IMR-90 (cell line): ENCODE results near the gene OPCML. TPM values are rescaled to one million over a fixed set of nuclear protein-coding genes. Genes with fewer than 3 reads are reported as not detected.

Source experiments
- ATAC-seq: fragments of 200-7000 bp; cut with Tn5 transposase; 2 replicates; pipeline ENCODE4 v1.9.1; 2020; ENCODE audit warnings: low read depth, mild to moderate bottlenecking, moderate library complexity
- BruUV-seq: library from RNA; stranded (reverse); fragments of 400-500 nt; replicated peaks from 2 replicates; lab custom pipeline; 2021; lab: Mats Ljungman, UMichigan
- CTCF ChIA-PET: fragments of 300-600 bp; formaldehyde crosslinking; extraction: SDS; loops from one replicate; lab custom pipeline; 2021; ENCODE audit warnings: antibody characterized with exemption; lab: Yijun Ruan, JAX
- POLR2A ChIA-PET: fragments of 300-600 bp; sonication (Branson Sonifier 250); formaldehyde crosslinking; loops from one replicate; lab custom pipeline; 2022; ENCODE audit warnings: antibody characterized with exemption; ENCODE audit not compliant: unreplicated experiment; lab: Charles Lee
- DNase-seq: peaks from one replicate; pipeline ENCODE4 v3.0.0; 2013
- H2AFZ ChIP-seq: replicated peaks from 2 replicates; pipeline ENCODE3; 2013; ENCODE audit warnings: low read length, mild to moderate bottlenecking; ENCODE audit not compliant: poor library complexity
- H2AK5ac ChIP-seq: 2 replicates; pipeline ENCODE4 v1.6.1; 2013; ENCODE audit warnings: low read depth, low read length, inconsistent platforms
- H2AK9ac ChIP-seq: replicated peaks from 2 replicates; pipeline ENCODE3; 2013; ENCODE audit warnings: mild to moderate bottlenecking, low read depth, low read length, moderate library complexity; ENCODE audit not compliant: poor library complexity
- H2BK120ac ChIP-seq: 2 replicates; pipeline ENCODE4 v1.6.1; 2013; ENCODE audit warnings: low read depth, low read length, inconsistent platforms
- H2BK15ac ChIP-seq: 3 replicates; pipeline ENCODE4 v1.6.1; 2013; ENCODE audit warnings: low read depth, low read length, inconsistent platforms
- H2BK20ac ChIP-seq: 2 replicates; pipeline ENCODE4 v1.6.1; 2013; ENCODE audit warnings: low read depth, mild to moderate bottlenecking, inconsistent platforms, low read length, moderate library complexity
- H2BK5ac ChIP-seq: 2 replicates; pipeline ENCODE4 v1.6.1; 2013; ENCODE audit warnings: mild to moderate bottlenecking, low read depth, low read length, inconsistent platforms; ENCODE audit not compliant: poor library complexity, severe bottlenecking
- H3K14ac ChIP-seq: replicated peaks from 2 replicates; pipeline ENCODE4 v1.6.1; 2013; ENCODE audit warnings: low read depth, low read length, inconsistent platforms
- H3K18ac ChIP-seq: 2 replicates; pipeline ENCODE4 v1.6.1; 2013; ENCODE audit warnings: low read depth, low read length, control low read depth
- H3K23ac ChIP-seq: 2 replicates; pipeline ENCODE4 v1.6.1; 2013; ENCODE audit warnings: low read depth, low read length, inconsistent platforms
- H3K27ac ChIP-seq: 2 replicates; pipeline ENCODE4 v1.5.1; 2013; ENCODE audit warnings: mild to moderate bottlenecking, control low read depth, low read length; ENCODE audit not compliant: insufficient read depth
- H3K27me3 ChIP-seq: 2 replicates; pipeline ENCODE4 v1.6.1; 2013; ENCODE audit warnings: low read length; ENCODE audit not compliant: control insufficient read depth, insufficient read depth
- H3K36me3 ChIP-seq: 2 replicates; pipeline ENCODE4 v1.6.1; 2013; ENCODE audit warnings: low read length, mixed read lengths; ENCODE audit not compliant: control insufficient read depth, insufficient read depth
- H3K4ac ChIP-seq: 2 replicates; pipeline ENCODE4 v1.6.1; 2013; ENCODE audit warnings: low read depth, low read length, inconsistent platforms
- H3K4me1 ChIP-seq: 2 replicates; pipeline ENCODE4 v1.6.1; 2013; ENCODE audit warnings: low read length, mixed read lengths; ENCODE audit not compliant: control insufficient read depth, insufficient read depth
- H3K4me2 ChIP-seq: 2 replicates; pipeline ENCODE4 v1.6.1; 2013; ENCODE audit warnings: low read depth, mild to moderate bottlenecking, control low read depth, low read length, moderate library complexity
- H3K4me3 ChIP-seq: 2 replicates; pipeline ENCODE4 v1.5.1; 2013; ENCODE audit warnings: low read depth, mild to moderate bottlenecking, control low read depth, low read length, moderate library complexity; ENCODE audit not compliant: insufficient read depth
- H3K56ac ChIP-seq: 2 replicates; pipeline ENCODE4 v1.6.1; 2013; ENCODE audit warnings: low read length, inconsistent platforms; ENCODE audit not compliant: insufficient read depth; ENCODE audit errors: extremely low read depth
- H3K79me1 ChIP-seq, 2 experiments: 2 replicates each; pipeline ENCODE4 v1.6.1; 2013; ENCODE audit warnings: low read length in 2 of 2, inconsistent platforms in 1 of 2, low read depth in 1 of 2
- H3K9ac ChIP-seq: 2 replicates; pipeline ENCODE4 v1.6.1; 2013; ENCODE audit warnings: low read depth, low read length, control low read depth
- H3K9me1 ChIP-seq: 2 replicates; pipeline ENCODE4 v1.6.1; 2013; ENCODE audit warnings: low read length, inconsistent platforms; ENCODE audit not compliant: insufficient read depth
- H3K9me3 ChIP-seq: 2 replicates; pipeline ENCODE4 v1.6.1; 2013; ENCODE audit warnings: low read length; ENCODE audit not compliant: control insufficient read depth, insufficient read depth
- H4K20me1 ChIP-seq: 2 replicates; pipeline ENCODE4 v1.6.1; 2013; ENCODE audit warnings: low read length, inconsistent platforms; ENCODE audit not compliant: insufficient read depth
- H4K5ac ChIP-seq: 2 replicates; pipeline ENCODE4 v1.6.1; 2013; ENCODE audit warnings: mild to moderate bottlenecking, low read depth, low read length, control low read depth
- H4K8ac ChIP-seq, 2 experiments: 2 replicates each; pipeline ENCODE4 v1.6.1; 2013; ENCODE audit warnings: low read depth in 2 of 2, low read length in 2 of 2, control low read depth in 1 of 2, inconsistent platforms in 1 of 2
- H4K91ac ChIP-seq: 2 replicates; pipeline ENCODE4 v1.6.1; 2013; ENCODE audit warnings: low read depth, low read length, inconsistent platforms; ENCODE audit not compliant: insufficient read depth
- BHLHE40 ChIP-seq: fragments of 150-350 bp; IDR thresholded peaks from 2 replicates; pipeline ENCODE4 v1.6.1; 2016; ENCODE audit warnings: mild to moderate bottlenecking, low read depth, low read length
- CEBPB ChIP-seq: IDR thresholded peaks from 2 replicates; pipeline ENCODE4 v1.6.1; 2012; ENCODE audit warnings: low read depth, low read length, improper control_type of control experiment
- CHD1 ChIP-seq: IDR thresholded peaks from 2 replicates; pipeline ENCODE4 v1.6.1; 2012; ENCODE audit warnings: low read depth, low read length, improper control_type of control experiment
- CTCF ChIP-seq: conservative IDR thresholded peaks from 2 replicates; pipeline ENCODE4 v1.5.1; 2012; ENCODE audit warnings: mild to moderate bottlenecking, low read depth, low read length, improper control_type of control experiment
- ELK1 ChIP-seq: fragments of 150-350 bp; IDR thresholded peaks from 2 replicates; pipeline ENCODE4 v1.6.1; 2016; ENCODE audit warnings: low read depth, mild to moderate bottlenecking, low read length, moderate library complexity, borderline replicate concordance
- FOS ChIP-seq: fragments of 150-350 bp; IDR thresholded peaks from 2 replicates; pipeline ENCODE4 v1.6.1; 2016; ENCODE audit warnings: low read depth, low read length
- MAFK ChIP-seq: IDR thresholded peaks from 2 replicates; pipeline ENCODE4 v1.6.1; 2012; ENCODE audit warnings: low read depth, low read length, improper control_type of control experiment
- MAZ ChIP-seq: IDR thresholded peaks from 2 replicates; pipeline ENCODE4 v1.6.1; 2012; ENCODE audit warnings: low read depth, mild to moderate bottlenecking, low read length, improper control_type of control experiment, moderate library complexity, borderline replicate concordance
- MXI1 ChIP-seq: IDR thresholded peaks from 2 replicates; pipeline ENCODE4 v1.6.1; 2012; ENCODE audit warnings: low read depth, mild to moderate bottlenecking, low read length, moderate library complexity, borderline replicate concordance
- NFE2L2 ChIP-seq: fragments of 150-350 bp; IDR thresholded peaks from 2 replicates; pipeline ENCODE4 v1.6.1; 2016; ENCODE audit warnings: low read depth, mild to moderate bottlenecking, low read length
- POLR2A ChIP-seq: IDR thresholded peaks from 2 replicates; pipeline ENCODE4 v1.6.1; 2012; ENCODE audit warnings: mild to moderate bottlenecking, low read depth, low read length
- RAD21 ChIP-seq: IDR thresholded peaks from 2 replicates; pipeline ENCODE4 v1.6.1; 2012; ENCODE audit warnings: low read length, improper control_type of control experiment
- RCOR1 ChIP-seq: IDR thresholded peaks from 2 replicates; pipeline ENCODE4 v1.6.1; 2012; ENCODE audit warnings: mild to moderate bottlenecking, low read length, improper control_type of control experiment; ENCODE audit not compliant: insufficient replicate concordance
- RFX5 ChIP-seq: IDR thresholded peaks from 2 replicates; pipeline ENCODE4 v1.8.0; 2012; ENCODE audit warnings: low read depth, mild to moderate bottlenecking, low read length, moderate library complexity
- SMC3 ChIP-seq: fragments of 150-350 bp; IDR thresholded peaks from 2 replicates; pipeline ENCODE4 v1.6.1; 2016; ENCODE audit warnings: low read depth, mild to moderate bottlenecking, antibody characterized with exemption, low read length, moderate library complexity
- USF2 ChIP-seq: fragments of 150-350 bp; IDR thresholded peaks from 2 replicates; pipeline ENCODE4 v1.6.1; 2017; ENCODE audit warnings: mild to moderate bottlenecking, antibody characterized with exemption, low read length, low read depth
- WGBS, 2 experiments: methylation state at CpG; one replicate each; pipeline versions ENCODE4 v1.1.5 to v1.1.7; 2013; ENCODE audit warnings: missing lambda C conversion rate in 2 of 2; ENCODE audit not compliant: insufficient read length in 1 of 2; ENCODE audit errors: extremely low coverage in 2 of 2; 5-methylcytosine and 5-hydroxymethylcytosine counted together
- dilution Hi-C: fragments of 300-500 bp; cut with HindIII; formaldehyde crosslinking; loops from one replicate; pipeline ENCODE4 v1.14.3; 2018; ENCODE audit warnings: low sequenced_read_pairs; ENCODE audit not compliant: unreplicated experiment
- in situ Hi-C: fragments of 300-500 bp; cut with MboI; formaldehyde crosslinking; loops from 3 replicates; pipeline ENCODE4 v1.14.3; 2019; ENCODE audit warnings: low sequenced_read_pairs, inconsistent platforms, mixed read lengths
- intact Hi-C: fragments of 100-400 bp; cut with micrococcal nuclease; formaldehyde crosslinking; loops from 2 replicates; pipeline ENCODE4 v1.10.0; 2022
- polyA plus RNA-seq, 3 experiments: library from polyadenylated mRNA; depleted of rRNA; stranded (reverse); fragments of >200 nt; gene quantifications; 2 replicates each; pipeline ENCODE4 v1.2.3, GENCODE V29; 2012; ENCODE audit warnings: low replicate concordance in 1 of 3
- total RNA-seq: library from RNA; depleted of rRNA; stranded (reverse); fragments of >200 nt; gene quantifications from 2 replicates; pipeline ENCODE4 v1.2.3, GENCODE V29; 2012

The OPCML gene
- total and polyA plus RNA-seq, 2 of the 4 experiments (the other 2 are of a cell fraction): under 0.01 to 2.6 TPM

GRCh38 chr11:132595246-132595645, 937.1 kb downstream of the OPCML start:
- Histone ChIP-seq H2BK120ac (no peak overlapping the region), H2BK15ac (no peak overlapping the region), H3K18ac (no peak overlapping the region), H4K91ac (no peak overlapping the region), H3K23ac (no peak overlapping the region), H2AK5ac (no peak overlapping the region), H3K79me1 (no peaks in the 10 kb centered on the region), H4K8ac (no peak overlapping the region), H3K9me3 (no peaks in the 10 kb centered on the region), H3K27me3 (no peaks in the 10 kb centered on the region; the same call in none of the 2 replicates), H2BK20ac (no peak overlapping the region), H3K4me3 (no peak overlapping the region), H2AK9ac (no peak overlapping the region), H3K14ac (no peak overlapping the region), H3K4ac (no peak overlapping the region), H3K27ac (no peak overlapping the region), H3K56ac (no peak overlapping the region), H2BK5ac (no peak overlapping the region), H3K4me1 (peaks cover 3% of the 10 kb centered on the region; the same call in 1 of the 2 replicates), H4K20me1 (no peaks in the 10 kb centered on the region), H3K9me1 (no peaks in the 10 kb centered on the region), H3K9ac (no peak overlapping the region), H3K4me2 (no peak overlapping the region), H2AFZ (no peak overlapping the region), H4K5ac (no peak overlapping the region), H3K36me3 (no peaks in the 10 kb centered on the region)
- dilution Hi-C loops (no loop called here), intact Hi-C loops (no loop called here), in situ Hi-C loops (no loop called here)
- no peak for TF ChIP-seq CEBPB
- TF ChIP-seq MXI1: no peak
- no peak for TF ChIP-seq POLR2A
- TF ChIP-seq MAZ: no peak
- TF ChIP-seq CTCF: no peak
- TF ChIP-seq CHD1: no peak
- TF ChIP-seq RFX5: no peak
- TF ChIP-seq FOS: no peak
- TF ChIP-seq RAD21: no peak
- TF ChIP-seq RCOR1: no peak
- TF ChIP-seq ELK1: no peak
- TF ChIP-seq USF2: no peak
- TF ChIP-seq SMC3: no peak
- TF ChIP-seq BHLHE40: no peak
- no peak for TF ChIP-seq MAFK
- no peak for TF ChIP-seq NFE2L2
- CTCF ChIA-PET: no interaction called here
- no TSS peak for BruUV-seq
- DNase-seq (no peak), ATAC-seq (no peak)
- POLR2A ChIA-PET: no interaction called here
- no CpG with 5 or more reads among the region's 1 CpG for WGBS, 2 experiments
